Activated T-cell treated with anti-CD3 and anti-CD28 coated beads, Interleukin-2, amount 50 U/mL, for 1 hour (primary cell): Measurements from ENCODE around the gene EGFL8.
"Not testable (repeated sequence)": the region's sequence is repeated elsewhere in the genome, so short reads cannot be mapped to it uniquely, and the experiment has no call there.

ENCODE experiments used
- DNase-seq: peaks from one replicate; pipeline ENCODE4 v3.0.0-alpha.2; 2020

Gene EGFL8

DNA sequence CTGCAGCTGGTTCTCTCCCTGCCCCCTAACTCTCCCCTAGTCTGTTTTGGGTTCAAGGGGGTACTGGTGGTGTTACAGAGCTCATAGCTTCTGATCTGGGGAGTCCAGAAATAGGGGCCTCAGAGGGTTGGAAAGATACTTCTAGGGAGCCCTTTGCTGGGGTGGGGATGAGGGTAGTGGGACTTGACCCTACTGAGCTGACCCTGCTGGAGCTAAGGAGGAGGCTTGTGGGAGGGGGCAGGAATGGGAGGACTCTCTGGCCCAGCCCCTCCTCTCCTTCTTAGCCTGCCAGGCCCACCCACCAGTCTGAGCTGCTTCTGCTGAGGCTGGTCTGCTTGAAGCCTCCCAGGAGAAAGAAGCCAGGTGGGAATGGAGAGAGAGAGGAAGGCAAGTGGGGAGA lies at the start of gene EGFL8:
Gene EGFL8 (plus strand): TSS at position 301 of the 400 bp plus-strand sequence. CDS start 1,571 bp downstream, outside the sequence.
- DNase-seq, result no peak

GRCh38 chr6:32114796-32115195 lies 49.6 kb upstream of the EGFL8 start:
- no peak for DNase-seq

- DNase-seq, result no peak
Observed at GRCh38 chr6:32115623-32116022, 48.8 kb upstream of the EGFL8 start.

GRCh38 chr6:32116674-32117073 lies 47.7 kb upstream of the EGFL8 start:
- no peak for DNase-seq

GRCh38 chr6:32117461-32117860 lies 46.9 kb upstream of the EGFL8 start:
- DNase-seq, result no peak

GRCh38 chr6:32118782-32119628 lies 45.4 kb upstream of the EGFL8 start:
- DNase-seq, result peak; percentile 75

- DNase-seq, result no peak
Observed at GRCh38 chr6:32120573-32121059, 43.8 kb upstream of the EGFL8 start.

DNA sequence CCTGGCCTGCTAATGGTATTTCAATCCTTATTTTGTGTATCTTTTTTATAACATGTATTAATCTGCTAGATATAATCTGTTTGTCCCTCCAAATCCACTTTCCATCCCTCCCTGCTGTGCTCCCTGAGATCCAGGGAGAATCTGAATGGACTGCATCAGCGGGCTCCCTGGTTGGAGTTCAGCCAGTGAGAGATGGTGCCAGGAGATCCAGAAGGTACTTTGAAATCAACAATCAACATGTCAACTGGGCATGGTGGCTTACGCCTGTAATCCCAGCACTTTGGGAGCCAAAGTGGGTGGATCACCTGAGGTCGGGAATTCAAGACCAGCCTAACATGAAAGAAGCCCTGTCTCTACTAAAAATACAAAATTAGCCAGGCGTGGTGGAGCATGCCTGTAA lies 40.7 kb upstream of the EGFL8 start:
- no peak for DNase-seq

DNA sequence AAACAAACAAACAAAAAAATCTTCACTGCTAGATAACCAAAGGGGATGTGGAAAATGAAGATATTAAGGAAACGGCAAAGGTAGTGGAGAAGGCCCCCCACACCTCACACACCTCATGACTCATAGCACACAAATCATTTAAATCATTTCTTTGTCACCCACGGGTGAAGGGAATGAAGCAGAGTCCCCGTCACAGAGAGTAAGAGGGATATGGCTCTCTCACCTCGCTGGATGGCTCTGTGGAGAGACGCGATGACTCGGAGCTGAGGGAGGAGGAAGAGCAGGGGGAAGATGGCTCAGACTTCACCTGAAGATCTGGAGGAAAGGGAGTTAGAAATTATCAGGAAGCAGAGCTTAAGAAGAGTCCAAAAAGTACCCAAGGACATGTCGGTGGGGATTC lies 37.5 kb upstream of the EGFL8 start:
- DNase-seq, result no peak

DNA sequence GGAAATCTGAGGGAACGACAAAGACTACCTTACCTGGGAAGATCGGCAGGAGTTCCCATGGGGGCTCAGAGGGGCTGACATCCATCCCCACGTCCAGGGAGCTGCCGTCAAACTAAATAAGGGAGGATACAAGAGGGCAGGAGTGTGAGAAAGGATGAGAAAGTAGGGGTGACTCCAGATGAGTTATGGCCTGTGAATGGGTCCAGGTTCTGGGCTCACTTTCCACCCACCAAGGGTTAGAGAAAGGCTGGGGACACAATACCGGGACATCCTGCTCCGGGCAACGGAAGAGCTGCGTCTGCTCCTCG lies 37.0 kb upstream of the EGFL8 start:
- no peak for DNase-seq

GRCh38 chr6:32127717-32128592 lies 36.4 kb upstream of the EGFL8 start, which contains the start of gene ATF6B:
ATF6B (minus strand) TSS chr6:32128246; CDS start chr6:32128207, 39 bp downstream.
- peak; percentile 88 for DNase-seq

GRCh38 chr6:32128751-32129296 lies 35.6 kb upstream of the EGFL8 start:
- DNase-seq, result no peak

DNA sequence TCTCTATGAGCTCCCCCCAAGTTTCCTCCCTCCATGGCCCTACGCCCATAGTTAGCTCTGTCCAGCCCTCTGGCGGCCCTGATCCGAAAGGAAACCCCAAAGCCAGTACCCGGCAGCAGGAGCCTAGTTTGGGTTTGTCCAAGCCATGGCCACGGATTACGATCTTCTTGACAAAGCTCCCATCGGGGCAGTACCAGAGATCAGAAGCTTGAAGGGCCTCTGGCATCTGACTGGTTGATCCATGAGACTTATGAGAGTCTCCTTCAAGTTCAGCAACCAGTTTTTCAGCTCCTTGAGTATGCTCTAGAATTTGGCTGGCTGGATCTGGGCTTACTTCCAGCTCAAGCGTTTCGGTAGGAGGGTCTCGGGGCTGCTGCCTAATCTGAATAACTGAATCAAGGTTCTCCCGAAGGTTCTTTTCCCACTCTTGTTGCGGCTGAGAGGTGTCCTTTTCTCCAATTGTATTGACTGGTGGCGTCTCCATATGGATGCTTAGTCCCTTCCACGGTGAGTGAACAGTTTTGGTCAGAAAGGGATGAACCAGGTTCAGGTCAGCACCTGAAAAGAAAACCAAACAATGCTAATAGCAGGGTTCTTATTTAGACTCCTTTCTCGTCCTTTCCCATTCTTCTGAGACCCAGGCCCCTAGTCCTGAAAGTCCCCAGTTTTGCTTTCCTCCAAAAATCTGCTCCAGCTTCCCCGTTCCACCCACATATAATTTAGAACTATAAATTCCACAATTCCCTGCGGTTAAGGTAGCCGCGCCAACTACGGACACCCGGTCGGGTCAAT lies 34.9 kb upstream of the EGFL8 start:
- DNase-seq, result no peak

GRCh38 chr6:32131439-32131948 lies 32.9 kb upstream of the EGFL8 start:
- no peak for DNase-seq

- DNase-seq, result no peak
Observed at GRCh38 chr6:32132110-32132509, 32.3 kb upstream of the EGFL8 start.

GRCh38 chr6:32133786-32134185 lies 30.6 kb upstream of the EGFL8 start:
- no peak for DNase-seq

GRCh38 chr6:32137454-32137853 lies 26.9 kb upstream of the EGFL8 start:
- no peak for DNase-seq

DNA sequence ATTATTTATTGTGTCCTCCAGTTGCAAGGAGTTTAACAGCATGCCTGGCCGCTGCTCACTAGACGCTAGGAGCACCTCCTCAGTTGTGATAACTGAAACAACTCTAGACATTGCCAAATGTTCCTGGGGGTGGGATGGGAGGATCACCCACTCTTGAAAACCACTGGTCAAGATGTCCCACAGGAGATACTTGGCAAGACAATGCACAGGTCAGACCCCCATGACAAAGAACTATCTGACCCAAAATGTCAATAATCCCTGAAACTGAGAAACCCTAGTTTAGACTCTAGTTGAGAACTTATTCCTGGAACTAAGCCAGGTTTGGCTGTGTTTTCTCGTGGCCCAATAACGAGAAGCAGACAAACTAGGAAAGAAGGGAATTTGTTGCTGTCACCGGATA lies 24.8 kb upstream of the EGFL8 start:
- DNase-seq, result no peak

DNA sequence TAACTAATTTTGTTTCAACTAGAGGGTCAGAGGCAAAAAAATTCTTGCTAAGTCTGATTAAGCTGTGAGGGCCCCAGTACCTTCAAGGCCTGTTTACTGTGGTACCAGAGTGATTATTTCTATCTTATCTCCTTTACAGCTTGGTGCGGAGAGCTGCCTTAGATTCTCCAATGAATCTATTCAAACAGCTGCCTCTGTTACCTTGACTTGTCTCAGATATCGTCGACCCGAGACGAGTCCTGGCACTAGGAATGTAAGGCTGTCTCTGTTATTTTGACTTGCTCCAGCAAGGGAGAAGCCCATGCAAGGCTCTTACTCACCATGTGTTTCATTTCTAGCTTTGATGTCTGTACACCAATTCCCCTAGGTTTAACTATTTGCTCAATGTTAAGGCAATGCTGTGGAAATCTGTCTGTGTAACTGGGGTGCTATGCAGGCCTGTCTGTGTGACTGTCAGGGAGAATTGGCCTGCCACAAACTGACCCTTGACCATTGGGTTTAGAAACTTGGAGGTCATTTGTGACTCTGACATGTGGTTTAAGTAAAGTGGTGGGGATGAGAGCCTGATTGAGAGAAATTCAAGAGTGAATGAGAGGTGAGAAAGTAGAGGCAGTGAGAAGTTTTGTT lies 23.9 kb upstream of the EGFL8 start:
- DNase-seq, result no peak

DNA sequence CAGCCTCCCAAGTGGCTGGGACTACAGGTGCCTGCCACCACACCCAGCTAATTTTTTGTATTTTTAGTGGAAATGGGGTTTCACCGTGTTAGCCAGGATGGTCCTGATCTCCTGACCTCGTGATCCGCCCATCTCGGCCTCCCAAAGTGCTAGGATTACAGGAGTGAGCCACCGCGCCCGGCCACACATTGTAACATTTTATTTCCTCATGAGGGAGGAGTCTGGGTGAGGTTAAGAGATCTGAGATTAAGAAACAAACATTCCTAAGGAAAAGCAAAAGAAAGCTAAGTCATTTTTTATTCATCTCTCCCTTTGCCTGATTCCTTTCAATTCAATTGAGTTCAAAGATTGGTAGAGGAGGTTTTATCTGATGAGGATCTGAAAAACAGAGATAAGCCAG lies 20.2 kb upstream of the EGFL8 start:
- DNase-seq, result not testable (repeated sequence)

DNA sequence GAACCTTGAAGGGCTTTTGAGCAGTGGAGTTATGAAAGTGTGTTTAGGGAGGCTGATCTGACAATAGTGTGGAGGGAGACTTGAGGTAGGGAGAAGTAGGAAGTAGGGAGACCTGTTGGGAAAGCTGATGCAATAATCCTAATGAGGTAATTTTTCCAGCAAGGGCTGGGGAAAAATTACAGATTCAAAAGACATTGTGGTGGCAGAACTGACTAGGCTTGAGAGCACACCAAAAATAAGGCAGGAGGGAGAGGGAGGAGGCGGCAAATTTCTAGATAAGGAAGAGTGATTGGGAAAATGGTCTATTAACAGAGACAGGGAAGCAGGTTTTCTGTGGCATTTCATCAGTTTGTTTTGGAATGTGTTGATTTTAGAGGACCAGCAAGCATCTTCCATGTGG lies 18.1 kb upstream of the EGFL8 start:
- DNase-seq, result no peak

GRCh38 chr6:32146687-32147086 lies 17.7 kb upstream of the EGFL8 start:
- DNase-seq, result no peak
